Measurements from ENCODE around the gene ACR. TPM values are rescaled to one million over a fixed set of nuclear protein-coding genes. Genes with fewer than 3 reads are reported as not detected.

Gene ACR
- total RNA-seq, 2 experiments from 2014 or later, result not detected

DNA sequence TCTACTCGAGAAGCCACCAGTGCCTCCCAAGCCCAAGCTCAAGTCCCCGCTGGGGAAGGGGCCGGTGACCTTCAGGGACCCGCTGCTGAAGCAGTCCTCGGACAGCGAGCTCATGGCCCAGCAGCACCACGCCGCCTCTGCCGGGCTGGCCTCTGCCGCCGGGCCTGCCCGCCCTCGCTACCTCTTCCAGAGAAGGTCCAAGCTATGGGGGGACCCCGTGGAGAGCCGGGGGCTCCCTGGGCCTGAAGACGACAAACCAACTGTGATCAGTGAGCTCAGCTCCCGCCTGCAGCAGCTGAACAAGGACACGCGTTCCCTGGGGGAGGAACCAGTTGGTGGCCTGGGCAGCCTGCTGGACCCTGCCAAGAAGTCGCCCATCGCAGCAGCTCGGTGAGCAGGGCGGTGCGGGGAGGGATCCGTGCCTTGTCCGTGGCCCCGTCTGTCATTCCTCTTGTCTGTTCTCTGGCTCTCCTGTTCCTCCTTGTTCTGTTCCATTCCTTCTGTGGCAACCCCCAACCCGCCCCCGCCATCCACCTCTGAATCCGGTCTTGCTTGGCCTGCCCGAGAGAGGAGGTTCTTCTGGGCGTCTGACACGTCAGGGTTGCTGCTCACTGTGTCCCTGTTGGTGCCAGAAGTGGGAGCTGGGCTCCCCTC, 15.8 kb upstream of the ACR start:
- Mint-ChIP-seq H3K4me1 (no peaks in the 10 kb centered on the region), H3K27ac (no peak overlapping the region), H3K36me3 (ENCODE audit: low read depth) (no peaks in the 10 kb centered on the region), H3K27me3 (no peaks in the 10 kb centered on the region), H3K9me3 (ENCODE audit: low read depth) (no peaks in the 10 kb centered on the region), H3K4me3 (no peak overlapping the region)
- ChIA-PET CTCF (no interaction called here), POLR2A (no interaction called here)
- no peak for DNase-seq
- intact Hi-C loops (cut with DNase I, micrococcal nuclease), result no loop called here
- no peak for ATAC-seq

DNA sequence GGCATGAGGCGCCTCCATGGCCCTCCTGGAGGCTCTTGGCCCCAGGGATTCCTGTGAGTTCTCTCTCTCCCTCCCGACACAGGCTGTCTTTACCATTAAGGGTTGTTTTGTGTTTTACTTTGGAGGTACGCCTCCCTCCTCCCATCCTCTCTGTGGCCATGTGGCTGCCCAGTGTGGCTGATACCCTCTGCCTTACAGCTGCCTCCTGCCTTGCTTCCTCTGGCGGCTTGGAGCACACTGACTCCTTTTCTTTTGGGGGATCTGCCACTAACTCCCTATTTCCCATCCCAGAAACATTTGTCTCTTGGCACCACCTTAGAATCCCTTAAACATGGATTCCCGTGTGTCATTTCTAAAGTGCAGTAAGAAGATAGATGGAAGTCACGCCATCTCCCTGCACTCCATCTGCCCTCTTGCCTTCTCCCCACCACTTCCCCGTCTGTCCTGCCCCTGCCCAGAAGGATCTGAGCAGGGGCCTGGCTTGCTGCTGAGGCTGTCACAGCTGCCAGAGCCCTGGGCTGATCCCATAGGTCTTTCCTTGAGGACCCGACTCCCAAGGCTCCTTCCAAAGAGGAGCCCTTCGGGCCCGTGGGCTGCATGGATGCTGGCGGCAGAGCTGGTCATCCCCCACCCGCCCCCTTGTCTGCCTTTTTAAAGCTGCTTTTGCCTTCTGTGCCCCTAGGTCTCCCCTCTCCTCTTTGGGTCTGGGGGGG, 15.1 kb upstream of the ACR start:
- Mint-ChIP-seq H3K9me3 (ENCODE audit: low read depth) (no peaks in the 10 kb centered on the region), H3K36me3 (ENCODE audit: low read depth) (no peaks in the 10 kb centered on the region), H3K4me1 (no peaks in the 10 kb centered on the region), H3K27me3 (no peaks in the 10 kb centered on the region), H3K4me3 (no peak overlapping the region), H3K27ac (no peak overlapping the region)
- DNase-seq (no peak), ATAC-seq (no peak)
- intact Hi-C loops (cut with DNase I, micrococcal nuclease), result no loop called here
- POLR2A ChIA-PET, result no interaction called here
- CTCF ChIA-PET, result no interaction called here

DNA sequence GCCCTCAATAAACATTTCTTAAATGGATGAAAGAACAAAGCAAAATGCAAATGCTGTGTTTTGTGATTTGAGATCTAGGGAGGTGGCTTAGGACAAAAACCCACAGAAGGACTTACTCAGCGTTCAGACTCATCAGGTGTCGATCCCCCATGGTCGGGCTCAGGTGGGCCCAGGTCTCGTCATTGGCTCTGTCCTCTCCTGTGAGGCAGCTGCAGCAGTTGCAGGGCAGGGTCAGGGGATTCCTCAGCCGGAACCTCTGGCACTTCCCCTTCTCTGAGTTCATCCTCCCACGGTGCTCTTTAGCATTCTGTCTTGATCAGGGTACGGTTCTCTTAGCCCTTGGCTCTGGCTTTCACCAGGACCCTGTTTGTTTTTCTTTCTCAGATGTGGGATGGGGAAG, 14.0 kb upstream of the ACR start:
- Mint-ChIP-seq H3K27me3 (no peaks in the 10 kb centered on the region), H3K27ac (no peak overlapping the region), H3K36me3 (ENCODE audit: low read depth) (no peaks in the 10 kb centered on the region)

DNA sequence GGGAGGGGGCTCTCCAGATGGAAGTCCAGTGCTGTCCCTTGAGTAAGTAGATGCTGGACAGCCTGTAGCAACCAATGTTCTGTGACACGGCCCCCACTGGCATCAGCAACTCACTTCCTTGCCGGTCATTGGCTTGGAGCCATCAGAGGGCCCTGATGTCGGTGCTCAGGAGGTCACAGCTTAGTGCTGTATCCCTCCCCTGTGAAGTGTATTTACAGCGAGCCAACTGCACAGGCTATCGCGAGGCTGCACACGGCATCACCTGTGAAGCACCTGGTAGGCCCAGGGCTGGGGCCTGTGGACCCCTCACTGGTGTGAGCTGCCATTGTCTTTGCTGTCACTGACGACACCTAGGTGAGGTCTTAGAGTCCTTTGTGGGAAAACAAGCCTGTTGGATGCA, 13.4 kb upstream of the ACR start:
- DNase-seq, result no peak
- Mint-ChIP-seq H3K36me3 (ENCODE audit: low read depth) (no peaks in the 10 kb centered on the region), H3K27me3 (no peaks in the 10 kb centered on the region), H3K4me3 (no peak overlapping the region), H3K27ac (no peak overlapping the region), H3K9me3 (ENCODE audit: low read depth) (no peaks in the 10 kb centered on the region), H3K4me1 (no peaks in the 10 kb centered on the region)
- CTCF ChIA-PET, result no interaction called here
- POLR2A ChIA-PET, result no interaction called here
- intact Hi-C loops (cut with DNase I, micrococcal nuclease), result no loop called here
- ATAC-seq, result no peak

More for the DNA sequence above, 14.0 kb upstream of the ACR start:
- ChIA-PET CTCF (no interaction called here), POLR2A (no interaction called here)
- intact Hi-C loops (cut with DNase I, micrococcal nuclease), result no loop called here
- no peak for ATAC-seq
- H3K9me3 Mint-ChIP-seq (ENCODE audit: low read depth), result no peaks in the 10 kb centered on the region
- no peak overlapping the region for H3K4me3 Mint-ChIP-seq
- no peaks in the 10 kb centered on the region for H3K4me1 Mint-ChIP-seq
- DNase-seq, result no peak

DNA sequence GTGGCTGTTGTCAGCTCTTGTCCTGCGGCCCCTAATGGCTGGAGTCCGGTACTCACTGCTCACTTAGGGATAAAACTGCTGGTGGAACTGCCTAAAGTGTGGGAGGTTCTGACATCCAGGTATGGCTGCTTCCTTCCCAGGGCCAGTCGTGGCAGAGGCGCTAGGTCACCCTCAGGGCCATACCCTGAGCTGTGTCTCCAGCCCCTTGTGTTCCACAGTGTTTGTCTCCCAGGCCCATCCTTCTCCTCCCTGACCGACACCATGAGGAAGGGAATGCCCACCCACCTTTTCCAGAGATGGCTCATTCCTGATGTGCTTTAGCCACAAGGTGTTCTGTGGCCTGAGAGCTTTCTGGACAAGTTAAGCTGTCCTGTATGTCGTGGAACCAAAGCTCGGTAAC, 12.4 kb upstream of the ACR start:
- Mint-ChIP-seq H3K36me3 (ENCODE audit: low read depth) (no peaks in the 10 kb centered on the region), H3K27me3 (no peaks in the 10 kb centered on the region), H3K4me3 (no peak overlapping the region), H3K27ac (no peak overlapping the region), H3K4me1 (no peaks in the 10 kb centered on the region), H3K9me3 (ENCODE audit: low read depth) (no peaks in the 10 kb centered on the region)
- no peak for ATAC-seq
- CTCF ChIA-PET, result interaction anchor here (0.7 to 0.9 kb wide), 2 partner anchors 234 to 1160 kb away, joined by 3 read pairs; no protein-coding TSS in a partner anchor
- POLR2A ChIA-PET, result no interaction called here
- intact Hi-C loops (cut with DNase I, micrococcal nuclease), result no loop called here
- no peak for DNase-seq

DNA sequence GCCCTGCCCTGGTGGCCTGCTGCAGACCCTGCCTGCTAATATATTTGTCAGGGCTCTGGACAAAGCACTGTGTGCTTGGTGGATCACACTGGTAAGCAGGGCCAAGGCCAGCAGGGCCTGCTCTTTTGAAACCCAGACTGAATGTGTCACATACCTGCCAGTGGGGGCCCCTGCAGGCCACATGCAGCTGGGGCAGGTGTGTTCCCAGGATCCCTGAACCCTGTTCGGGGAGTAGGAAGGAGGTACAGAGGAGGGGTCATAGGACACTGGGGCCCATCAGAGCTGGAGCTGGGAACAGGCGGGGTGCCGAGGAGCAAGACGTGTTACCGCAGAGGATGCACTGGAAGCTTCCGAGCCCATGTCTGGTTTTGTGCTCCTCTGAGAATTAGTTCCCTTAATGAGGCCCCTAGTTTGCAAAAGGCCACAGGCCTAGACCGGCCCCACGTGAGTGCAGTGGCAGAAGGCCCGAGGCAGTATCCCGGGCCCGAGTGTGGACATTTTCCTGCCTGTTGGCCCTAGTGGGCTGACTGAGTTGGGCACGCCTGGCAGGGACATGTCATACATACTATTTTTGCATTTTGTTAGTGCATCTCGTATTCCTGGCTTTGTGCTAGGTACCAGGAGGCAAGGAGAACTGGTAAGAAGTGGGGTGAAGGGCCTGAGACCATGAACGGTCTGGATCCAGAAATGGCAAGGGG, 11.2 kb upstream of the ACR start:
- Mint-ChIP-seq H3K4me1 (no peaks in the 10 kb centered on the region), H3K4me3 (no peak overlapping the region), H3K27me3 (no peaks in the 10 kb centered on the region), H3K9me3 (ENCODE audit: low read depth) (no peaks in the 10 kb centered on the region), H3K36me3 (ENCODE audit: low read depth) (no peaks in the 10 kb centered on the region), H3K27ac (no peak overlapping the region)
- CTCF ChIA-PET, result no interaction called here
- POLR2A ChIA-PET, result no interaction called here
- DNase-seq (no peak), ATAC-seq (no peak)
- intact Hi-C loops (cut with DNase I, micrococcal nuclease), result no loop called here

DNA sequence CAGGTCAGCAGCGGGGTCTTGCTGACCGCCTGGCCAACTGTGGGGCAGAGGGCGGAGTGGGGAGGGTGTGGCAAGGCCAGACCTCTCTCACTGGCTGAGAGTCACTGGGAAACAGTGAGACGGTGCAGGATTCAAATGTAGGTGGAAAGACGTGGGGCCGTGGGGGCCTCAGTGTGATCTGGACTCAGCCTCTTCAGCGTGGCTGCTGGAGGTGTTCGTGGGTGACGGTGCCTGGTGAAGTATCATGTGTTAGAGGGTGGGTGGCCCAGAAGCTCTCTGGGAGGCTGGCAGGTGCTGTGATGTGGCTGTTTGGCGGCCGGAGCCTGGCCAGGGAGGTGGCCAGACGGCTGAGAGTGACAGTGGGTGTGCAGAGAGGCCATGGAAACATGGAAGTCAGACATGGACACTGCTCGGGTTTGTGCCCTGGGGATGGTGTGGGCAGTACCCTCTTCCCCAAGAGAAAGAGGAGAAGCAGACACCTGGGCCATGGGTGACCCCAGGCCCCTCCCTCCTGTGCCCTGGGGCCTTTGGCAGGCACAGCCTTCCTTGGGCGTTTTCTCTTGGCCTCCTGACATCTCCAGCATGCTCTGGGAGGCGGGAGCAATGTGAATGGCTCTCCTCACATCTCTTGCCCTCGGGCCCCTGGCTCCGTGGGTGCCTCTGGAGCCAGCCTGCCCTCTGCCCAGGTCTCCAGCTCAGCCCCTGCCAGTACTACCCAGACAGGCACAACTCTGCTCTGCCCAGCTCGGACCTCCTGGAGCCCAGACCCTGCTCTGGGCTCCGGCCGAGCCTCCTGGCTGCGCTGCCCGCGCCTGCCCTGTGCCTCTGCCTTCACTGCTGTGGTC, 10.1 kb upstream of the ACR start:
- Mint-ChIP-seq H3K27me3 (no peaks in the 10 kb centered on the region), H3K4me3 (no peak overlapping the region), H3K36me3 (ENCODE audit: low read depth) (no peaks in the 10 kb centered on the region), H3K27ac (no peak overlapping the region), H3K9me3 (ENCODE audit: low read depth) (no peaks in the 10 kb centered on the region), H3K4me1 (no peaks in the 10 kb centered on the region)
- intact Hi-C loops (cut with DNase I, micrococcal nuclease), result no loop called here
- DNase-seq (no peak), ATAC-seq (no peak)
- POLR2A ChIA-PET, result no interaction called here
- CTCF ChIA-PET, result no interaction called here

DNA sequence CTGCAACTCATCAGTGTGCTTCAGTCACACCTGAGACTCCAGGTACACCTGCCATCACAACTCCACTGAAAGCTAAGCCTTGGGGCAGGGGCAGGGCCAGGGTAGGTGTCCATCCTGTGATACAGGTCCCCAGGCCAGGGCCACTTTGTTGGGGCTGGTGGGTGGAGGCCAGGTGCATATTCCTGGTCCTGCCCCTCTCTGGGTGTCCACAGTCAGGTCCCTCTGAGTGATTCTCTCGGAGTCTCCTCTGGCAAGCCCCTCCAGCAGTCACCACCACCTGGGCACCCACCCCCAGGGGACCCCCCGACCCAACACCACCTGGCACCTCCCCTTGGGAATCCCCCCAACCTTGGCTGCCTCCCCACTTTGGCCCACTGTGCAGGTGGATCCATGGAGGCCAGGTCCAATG, 9.5 kb upstream of the ACR start:
- Mint-ChIP-seq H3K4me3 (no peak overlapping the region), H3K36me3 (ENCODE audit: low read depth) (no peaks in the 10 kb centered on the region), H3K27me3 (no peaks in the 10 kb centered on the region), H3K4me1 (no peaks in the 10 kb centered on the region), H3K9me3 (ENCODE audit: low read depth) (no peaks in the 10 kb centered on the region), H3K27ac (no peak overlapping the region)
- ChIA-PET CTCF (no interaction called here), POLR2A (no interaction called here)
- no peak for ATAC-seq
- intact Hi-C loops (cut with DNase I, micrococcal nuclease), result no loop called here
- DNase-seq, result no peak

DNA sequence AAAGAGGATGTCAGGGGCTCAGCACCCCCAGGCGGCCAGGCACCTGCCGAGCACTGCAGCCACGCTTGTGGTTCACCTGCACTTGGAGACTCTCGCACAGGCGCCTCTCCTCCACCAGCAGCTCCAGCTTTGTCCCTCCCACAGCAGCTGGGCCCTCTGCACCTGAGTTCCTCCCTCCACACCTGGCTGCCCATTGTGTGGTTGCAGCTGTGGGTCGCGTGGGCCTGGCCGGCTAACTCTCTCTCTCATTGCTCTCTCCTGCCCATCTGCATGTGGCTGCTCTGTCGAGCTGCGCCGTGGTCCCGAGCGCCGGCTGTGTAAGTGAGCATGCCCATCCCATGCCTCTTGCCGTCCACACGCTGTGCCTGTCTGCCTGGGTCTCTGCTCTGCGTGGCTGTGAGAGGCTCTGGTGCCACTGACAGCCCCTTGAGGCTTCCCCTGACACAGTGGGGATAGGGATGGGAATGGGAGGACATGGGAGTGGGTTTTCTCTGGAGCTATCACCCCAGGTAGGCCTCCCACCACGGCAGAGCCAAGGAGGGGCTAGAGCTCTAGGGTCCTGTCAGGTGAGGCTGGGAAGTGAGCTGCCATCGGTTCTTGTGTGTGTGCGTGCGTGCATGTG, 8.5 kb upstream of the ACR start:
- Mint-ChIP-seq H3K4me1 (no peaks in the 10 kb centered on the region), H3K36me3 (ENCODE audit: low read depth) (no peaks in the 10 kb centered on the region), H3K27me3 (no peaks in the 10 kb centered on the region), H3K4me3 (no peak overlapping the region), H3K9me3 (ENCODE audit: low read depth) (no peaks in the 10 kb centered on the region), H3K27ac (no peak overlapping the region)
- CTCF ChIA-PET, result no interaction called here
- intact Hi-C loops (cut with DNase I, micrococcal nuclease), result no loop called here
- POLR2A ChIA-PET, result no interaction called here
- no peak for DNase-seq
- no peak for ATAC-seq

DNA sequence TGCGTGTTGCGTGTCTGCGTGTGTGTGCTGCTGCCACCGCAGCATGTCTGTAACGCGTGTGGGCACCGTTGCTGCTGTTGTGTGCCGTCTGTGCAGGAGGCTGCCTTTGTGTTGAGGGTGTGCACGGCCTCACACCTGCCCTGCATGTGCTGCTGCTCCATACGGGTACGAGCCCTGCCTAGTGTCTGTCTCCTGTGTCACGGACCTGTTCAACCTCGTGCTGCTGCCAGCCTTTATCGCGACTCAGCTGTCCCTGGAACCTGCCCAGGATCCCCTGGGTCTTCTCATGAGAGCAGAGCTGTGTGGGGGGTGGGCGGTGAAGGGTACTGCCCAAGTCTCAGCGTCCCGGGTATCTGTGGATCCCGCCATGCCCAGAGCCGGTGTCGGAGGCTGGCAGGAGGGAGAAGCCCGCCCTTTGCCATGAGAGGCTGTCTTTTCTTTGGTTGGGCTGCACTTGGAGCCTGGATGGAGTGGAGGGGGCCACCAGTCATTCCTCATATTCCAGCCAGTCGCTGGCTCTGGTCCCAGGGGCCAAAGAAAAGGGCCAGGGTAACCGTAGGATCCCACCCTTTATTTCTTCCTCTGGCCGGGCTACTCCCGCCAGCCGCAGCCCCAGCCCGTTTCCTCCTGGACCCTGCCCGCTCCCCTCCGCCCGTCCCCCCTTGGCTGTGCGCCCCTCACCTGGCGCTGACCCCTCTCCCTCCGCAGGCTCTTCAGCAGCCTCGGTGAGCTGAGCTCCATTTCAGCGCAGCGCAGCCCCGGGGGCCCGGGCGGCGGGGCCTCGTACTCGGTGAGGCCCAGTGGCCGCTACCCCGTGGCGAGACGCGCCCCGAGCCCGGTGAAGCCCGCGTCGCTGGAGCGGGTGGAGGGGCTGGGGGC, 7.8 kb upstream of the ACR start:
- Mint-ChIP-seq H3K36me3 (ENCODE audit: low read depth) (no peaks in the 10 kb centered on the region), H3K27ac (no peak overlapping the region), H3K4me3 (no peak overlapping the region), H3K4me1 (no peaks in the 10 kb centered on the region), H3K9me3 (ENCODE audit: low read depth) (no peaks in the 10 kb centered on the region), H3K27me3 (no peaks in the 10 kb centered on the region)
- no peak for ATAC-seq
- CTCF ChIA-PET, result no interaction called here
- no peak for DNase-seq
- POLR2A ChIA-PET, result no interaction called here
- intact Hi-C loops (cut with DNase I, micrococcal nuclease), result no loop called here
